Neural cell (in vitro differentiated cells): ENCODE data around the gene PHOSPHO1. TPM values are rescaled to one million over a fixed set of nuclear protein-coding genes. Genes with fewer than 3 reads are reported as not detected.
A peak's percentile ranks its signal among the peaks of the same experiment; 100 is the strongest.

Experiments
- H2AFZ ChIP-seq: fragments of 200-600, 300-800 bp; sonication (generic), shearing (Covaris generic); 2 replicates; pipeline ENCODE4 v1.6.0; 2014; ENCODE audit warnings: low read depth, mild to moderate bottlenecking, antibody characterized with exemption, low read length, moderate library complexity
- H3F3A ChIP-seq: fragments of 200-600 bp; shearing (Covaris generic); 2 replicates; pipeline ENCODE4 v1.6.1; 2016; ENCODE audit warnings: mild to moderate bottlenecking, moderate library complexity, mixed read lengths, antibody characterized with exemption, low read length; ENCODE audit not compliant: insufficient read depth, poor library complexity, severe bottlenecking
- H3K27ac ChIP-seq: fragments of 200-600, 300-800 bp; sonication (generic), shearing (Covaris generic); 2 replicates; pipeline ENCODE4 v1.5.1; 2014; ENCODE audit warnings: mild to moderate bottlenecking, low read length, moderate library complexity
- H3K27me3 ChIP-seq: fragments of 300-800, 200-600 bp; sonication (generic), shearing (Covaris generic); 2 replicates; pipeline ENCODE4 v1.6.0; 2014; ENCODE audit warnings: mild to moderate bottlenecking, low read depth, low read length, moderate library complexity; ENCODE audit not compliant: insufficient read depth
- H3K36me3 ChIP-seq: fragments of 300-800, 200-600 bp; sonication (generic), shearing (Covaris generic); 2 replicates; pipeline ENCODE4 v1.5.1; 2014; ENCODE audit warnings: mild to moderate bottlenecking, antibody characterized with exemption, low read length, moderate library complexity; ENCODE audit not compliant: insufficient read depth
- H3K4me2 ChIP-seq: fragments of 300-800, 200-600 bp; sonication (generic), shearing (Covaris generic); 2 replicates; pipeline ENCODE4 v1.6.0; 2014; ENCODE audit warnings: mild to moderate bottlenecking, low read length
- H3K4me3 ChIP-seq: fragments of 300-800, 200-600 bp; sonication (generic), shearing (Covaris generic); 2 replicates; pipeline ENCODE4 v1.5.1; 2014; ENCODE audit warnings: mild to moderate bottlenecking, low read length, moderate library complexity
- H3K79me2 ChIP-seq: fragments of 200-600 bp; shearing (Covaris generic); replicated peaks from 2 replicates; pipeline ENCODE4 v1.6.0; 2014; ENCODE audit warnings: mild to moderate bottlenecking, low read length, moderate library complexity; ENCODE audit not compliant: insufficient read depth
- H3K9ac ChIP-seq: fragments of 300-800, 200-600 bp; sonication (generic), shearing (Covaris generic); 2 replicates; pipeline ENCODE4 v1.6.1; 2016; ENCODE audit warnings: mild to moderate bottlenecking, low read length, mixed read lengths
- H3K9me2 ChIP-seq: fragments of 200-600 bp; shearing (Covaris generic); 2 replicates; pipeline ENCODE4 v1.6.1; 2016; ENCODE audit warnings: mild to moderate bottlenecking, low read length, mixed read lengths; ENCODE audit not compliant: insufficient read depth
- H3K9me3 ChIP-seq: fragments of 200-600, 300-800 bp; sonication (generic), shearing (Covaris generic); 2 replicates; pipeline ENCODE4 v1.6.1; 2016; ENCODE audit warnings: mild to moderate bottlenecking, mixed run types, low read length, moderate library complexity, mixed read lengths
- H4K20me1 ChIP-seq: fragments of 200-600 bp; shearing (Covaris generic); 2 replicates; pipeline ENCODE4 v1.6.1; 2016; ENCODE audit warnings: mild to moderate bottlenecking, mixed run types; ENCODE audit not compliant: insufficient read depth
- EP300 ChIP-seq: fragments of 450-650 bp; conservative IDR thresholded peaks from 2 replicates; pipeline ENCODE4 v1.6.1; 2014; ENCODE audit warnings: antibody characterized with exemption, mild to moderate bottlenecking, moderate library complexity; ENCODE audit not compliant: poor library complexity, severe bottlenecking
- EZH2 ChIP-seq: fragments of 200-600, 300-800 bp; shearing (Covaris generic), sonication (generic); IDR thresholded peaks from 2 replicates; pipeline ENCODE4 v1.6.1; 2014; ENCODE audit warnings: antibody characterized with exemption, low read length, borderline replicate concordance, mild to moderate bottlenecking; ENCODE audit not compliant: insufficient read depth, poor library complexity, severe bottlenecking
- MXI1 ChIP-seq: fragments of 450-650 bp; conservative IDR thresholded peaks from 2 replicates; pipeline ENCODE4 v1.6.1; 2014; ENCODE audit warnings: antibody characterized with exemption, mild to moderate bottlenecking; ENCODE audit not compliant: poor library complexity, severe bottlenecking
- POLR2AphosphoS5 ChIP-seq: IDR thresholded peaks from 2 replicates; pipeline ENCODE4 v1.6.1; 2012
- RAD21 ChIP-seq: fragments of 450-650 bp; conservative IDR thresholded peaks from 2 replicates; pipeline ENCODE4 v1.6.1; 2014; ENCODE audit warnings: antibody characterized with exemption, mild to moderate bottlenecking, moderate library complexity
- SMC3 ChIP-seq: fragments of 450-650 bp; conservative IDR thresholded peaks from 2 replicates; pipeline ENCODE4 v1.6.1; 2014; ENCODE audit warnings: antibody characterized with exemption, mild to moderate bottlenecking, moderate library complexity; ENCODE audit not compliant: poor library complexity
- TAF1 ChIP-seq: IDR thresholded peaks from 2 replicates; pipeline ENCODE4 v1.6.1; 2012; ENCODE audit warnings: low read depth
- polyA plus RNA-seq: library from polyadenylated mRNA; depleted of rRNA; stranded (reverse); fragments of >200 nt; gene quantifications from 2 replicates; pipeline ENCODE4 v1.2.3, GENCODE V29; 2014
- TF ChIP-seq, protein P1 (sequence below): IDR thresholded peaks from 2 replicates; pipeline ENCODE4 v1.6.1; 2012; ENCODE audit warnings: borderline replicate concordance
- TF ChIP-seq, protein P2 (sequence below): fragments of 450-650 bp; IDR thresholded peaks from 2 replicates; pipeline ENCODE4 v1.5.1; 2014; ENCODE audit warnings: antibody characterized with exemption, mild to moderate bottlenecking, moderate library complexity; ENCODE audit not compliant: poor library complexity, severe bottlenecking

PHOSPHO1 gene
- polyA plus RNA-seq, 1 donor from 2014 or later = not detected

DNA sequence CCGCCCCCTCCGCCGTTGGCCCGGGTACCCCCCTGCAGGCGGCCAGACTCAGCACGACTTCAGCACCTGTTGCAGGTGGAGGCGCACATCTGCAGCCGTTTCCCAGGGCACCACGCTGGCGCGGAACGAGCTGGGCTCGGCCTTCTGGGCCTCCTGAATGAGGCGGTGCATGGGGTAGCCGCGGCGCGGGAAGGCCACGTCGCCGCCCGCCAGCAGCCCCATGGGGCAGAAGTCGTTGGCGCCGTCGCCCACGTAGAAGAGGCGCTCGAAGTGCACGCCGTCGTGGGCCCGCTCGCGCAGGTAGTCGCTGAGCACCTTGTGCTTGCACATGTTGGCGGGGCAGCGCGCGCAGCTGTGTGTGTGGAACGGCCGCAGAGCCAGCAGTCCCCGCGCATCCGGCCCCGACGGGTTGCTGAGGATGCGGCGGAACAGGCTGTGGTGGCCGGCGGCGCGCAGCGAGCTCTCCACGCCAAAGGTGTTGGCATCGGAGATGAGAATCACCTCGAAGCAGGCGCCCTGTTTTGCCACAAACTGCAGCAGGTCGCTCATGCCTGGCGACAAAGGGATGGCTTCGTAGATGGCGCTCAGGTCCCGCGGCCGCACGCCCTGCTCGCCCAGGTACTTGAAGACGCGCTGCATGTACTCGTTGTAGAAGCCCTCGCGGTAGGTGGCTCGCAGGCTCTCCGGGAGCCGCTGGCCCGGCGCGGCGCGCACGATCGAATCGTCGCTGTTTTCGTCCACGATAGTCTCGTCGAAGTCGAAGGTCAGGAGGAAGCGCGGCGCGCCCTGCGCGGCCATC lies 6.2 kb downstream of the PHOSPHO1 start:
- H4K20me1 ChIP-seq = no peaks in the 10 kb centered on the region
- H2AFZ ChIP-seq = no peak overlapping the region
- peaks cover 74% of the 10 kb centered on the region for H3K27me3 ChIP-seq
- peak overlapping the region; percentile 56 for H3K4me3 ChIP-seq
- H3K36me3 ChIP-seq = no peaks in the 10 kb centered on the region
- H3K9me2 ChIP-seq = no peaks in the 10 kb centered on the region
- H3K9ac ChIP-seq = no peak overlapping the region
- H3F3A ChIP-seq = no peaks in the 10 kb centered on the region
- TF ChIP-seq, protein P1, sequence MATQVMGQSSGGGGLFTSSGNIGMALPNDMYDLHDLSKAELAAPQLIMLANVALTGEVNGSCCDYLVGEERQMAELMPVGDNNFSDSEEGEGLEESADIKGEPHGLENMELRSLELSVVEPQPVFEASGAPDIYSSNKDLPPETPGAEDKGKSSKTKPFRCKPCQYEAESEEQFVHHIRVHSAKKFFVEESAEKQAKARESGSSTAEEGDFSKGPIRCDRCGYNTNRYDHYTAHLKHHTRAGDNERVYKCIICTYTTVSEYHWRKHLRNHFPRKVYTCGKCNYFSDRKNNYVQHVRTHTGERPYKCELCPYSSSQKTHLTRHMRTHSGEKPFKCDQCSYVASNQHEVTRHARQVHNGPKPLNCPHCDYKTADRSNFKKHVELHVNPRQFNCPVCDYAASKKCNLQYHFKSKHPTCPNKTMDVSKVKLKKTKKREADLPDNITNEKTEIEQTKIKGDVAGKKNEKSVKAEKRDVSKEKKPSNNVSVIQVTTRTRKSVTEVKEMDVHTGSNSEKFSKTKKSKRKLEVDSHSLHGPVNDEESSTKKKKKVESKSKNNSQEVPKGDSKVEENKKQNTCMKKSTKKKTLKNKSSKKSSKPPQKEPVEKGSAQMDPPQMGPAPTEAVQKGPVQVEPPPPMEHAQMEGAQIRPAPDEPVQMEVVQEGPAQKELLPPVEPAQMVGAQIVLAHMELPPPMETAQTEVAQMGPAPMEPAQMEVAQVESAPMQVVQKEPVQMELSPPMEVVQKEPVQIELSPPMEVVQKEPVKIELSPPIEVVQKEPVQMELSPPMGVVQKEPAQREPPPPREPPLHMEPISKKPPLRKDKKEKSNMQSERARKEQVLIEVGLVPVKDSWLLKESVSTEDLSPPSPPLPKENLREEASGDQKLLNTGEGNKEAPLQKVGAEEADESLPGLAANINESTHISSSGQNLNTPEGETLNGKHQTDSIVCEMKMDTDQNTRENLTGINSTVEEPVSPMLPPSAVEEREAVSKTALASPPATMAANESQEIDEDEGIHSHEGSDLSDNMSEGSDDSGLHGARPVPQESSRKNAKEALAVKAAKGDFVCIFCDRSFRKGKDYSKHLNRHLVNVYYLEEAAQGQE = no peak
- TF ChIP-seq RAD21 (no peak), TAF1 (no peak), MXI1 (no peak), EZH2 (peak; percentile 71)
- TF ChIP-seq, protein P2, sequence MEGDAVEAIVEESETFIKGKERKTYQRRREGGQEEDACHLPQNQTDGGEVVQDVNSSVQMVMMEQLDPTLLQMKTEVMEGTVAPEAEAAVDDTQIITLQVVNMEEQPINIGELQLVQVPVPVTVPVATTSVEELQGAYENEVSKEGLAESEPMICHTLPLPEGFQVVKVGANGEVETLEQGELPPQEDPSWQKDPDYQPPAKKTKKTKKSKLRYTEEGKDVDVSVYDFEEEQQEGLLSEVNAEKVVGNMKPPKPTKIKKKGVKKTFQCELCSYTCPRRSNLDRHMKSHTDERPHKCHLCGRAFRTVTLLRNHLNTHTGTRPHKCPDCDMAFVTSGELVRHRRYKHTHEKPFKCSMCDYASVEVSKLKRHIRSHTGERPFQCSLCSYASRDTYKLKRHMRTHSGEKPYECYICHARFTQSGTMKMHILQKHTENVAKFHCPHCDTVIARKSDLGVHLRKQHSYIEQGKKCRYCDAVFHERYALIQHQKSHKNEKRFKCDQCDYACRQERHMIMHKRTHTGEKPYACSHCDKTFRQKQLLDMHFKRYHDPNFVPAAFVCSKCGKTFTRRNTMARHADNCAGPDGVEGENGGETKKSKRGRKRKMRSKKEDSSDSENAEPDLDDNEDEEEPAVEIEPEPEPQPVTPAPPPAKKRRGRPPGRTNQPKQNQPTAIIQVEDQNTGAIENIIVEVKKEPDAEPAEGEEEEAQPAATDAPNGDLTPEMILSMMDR = no peak
- no peaks in the 10 kb centered on the region for H3K9me3 ChIP-seq
- no peak overlapping the region for H3K27ac ChIP-seq
- no peak overlapping the region for H3K4me2 ChIP-seq
- no peaks in the 10 kb centered on the region for H3K79me2 ChIP-seq

DNA sequence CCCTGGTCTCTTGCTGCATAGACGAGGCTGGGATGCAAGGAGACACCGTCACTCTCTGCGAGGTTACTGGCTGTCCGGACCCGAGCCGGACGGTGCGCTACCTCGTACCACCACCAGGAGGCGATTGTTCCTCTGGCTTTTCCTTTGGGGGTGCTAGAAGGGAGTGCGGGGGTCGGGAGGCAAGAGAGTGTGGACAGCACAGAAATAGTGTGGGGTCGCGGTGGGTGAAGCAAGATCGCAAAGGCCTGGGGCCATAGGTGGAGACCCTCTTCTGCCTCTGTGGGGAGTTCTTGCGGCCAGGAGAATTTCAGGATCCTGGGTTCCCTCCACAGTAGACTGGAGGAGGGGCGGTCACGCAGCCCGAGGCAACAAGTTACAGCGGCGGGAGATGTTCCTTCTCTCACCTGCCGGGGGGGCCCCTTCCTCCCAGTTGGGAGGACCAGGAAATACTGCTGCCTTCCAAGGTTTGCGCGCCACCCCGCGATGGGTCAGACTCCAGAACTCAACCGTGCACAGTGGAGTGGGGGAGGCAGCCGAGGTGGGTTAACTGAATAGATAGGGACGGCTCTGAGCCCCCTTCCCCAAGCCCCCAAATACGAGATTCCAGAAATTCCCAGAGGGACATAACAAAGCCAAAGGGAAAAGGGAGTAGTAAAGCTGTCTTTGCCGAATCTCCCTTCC lies 6.9 kb downstream of the PHOSPHO1 start:
- Histone ChIP-seq H3K4me3 (peak overlapping the region; percentile 56), H2AFZ (no peak overlapping the region), H3K79me2 (no peaks in the 10 kb centered on the region), H4K20me1 (no peaks in the 10 kb centered on the region), H3K4me2 (no peak overlapping the region), H3F3A (no peaks in the 10 kb centered on the region), H3K36me3 (no peaks in the 10 kb centered on the region), H3K9me3 (no peaks in the 10 kb centered on the region), H3K27me3 (peaks cover 66% of the 10 kb centered on the region), H3K27ac (no peak overlapping the region), H3K9me2 (no peaks in the 10 kb centered on the region), H3K9ac (no peak overlapping the region)
- TF ChIP-seq, protein P2 = peak; percentile 66
- TF ChIP-seq POLR2AphosphoS5 (no peak), EP300 (no peak), SMC3 (peak; percentile 53), RAD21 (peak; percentile 38)
- TF ChIP-seq, protein P1 = no peak
